GM21786 (cell line): ENCODE data around the gene C2orf92.

ENCODE experiments used
- ATAC-seq: cut with Tn5 transposase; IDR thresholded peaks from one replicate; pipeline ENCODE4 v1.9.1; 2021; ENCODE audit not compliant: unreplicated experiment

C2orf92 gene

GRCh38 chr2:97741251-97741650, 71.7 kb downstream of the C2orf92 start:
- no peak for ATAC-seq

GRCh38 chr2:97741686-97742085, 72.2 kb downstream of the C2orf92 start:
- no peak for ATAC-seq

- no peak for ATAC-seq
These were observed 72.9 kb downstream of the C2orf92 start for GRCh38 chr2:97742381-97742847.

GRCh38 chr2:97743913-97744312, 74.4 kb downstream of the C2orf92 start:
- no peak for ATAC-seq

- ATAC-seq = peak; percentile 61
These were observed 76.1 kb downstream of the C2orf92 start for GRCh38 chr2:97745474-97746174.

GRCh38 chr2:97747285-97747684, 77.8 kb downstream of the C2orf92 start:
- no peak for ATAC-seq

- ATAC-seq = no peak
These were observed 78.2 kb downstream of the C2orf92 start for GRCh38 chr2:97747716-97748115.

- ATAC-seq = no peak
These were observed 80.1 kb downstream of the C2orf92 start for GRCh38 chr2:97749581-97749980.

GRCh38 chr2:97750017-97750416, 80.5 kb downstream of the C2orf92 start:
- ATAC-seq = no peak

GRCh38 chr2:97751752-97752151, 82.2 kb downstream of the C2orf92 start:
- ATAC-seq = no peak
